B cell (primary cell): ENCODE data around the gene OVCA2.
A peak's percentile ranks its signal among the peaks of the same experiment; 100 is the strongest.

Source experiments
- CTCF ChIP-seq: fragments of 200-600 bp; IDR thresholded peaks from one replicate; pipeline ENCODE4 v1.8.0; 2022; ENCODE audit warnings: antibody characterized with exemption, mild to moderate bottlenecking
- EZH2 ChIP-seq: IDR thresholded peaks from 2 replicates; pipeline ENCODE4 v1.6.1; 2012; ENCODE audit warnings: borderline replicate concordance, low read depth, mild to moderate bottlenecking, moderate library complexity, low read length; ENCODE audit not compliant: insufficient read depth, poor library complexity, severe bottlenecking

GRCh38 chr17:2030779-2031163, 11.1 kb upstream of the OVCA2 start:
- TF ChIP-seq CTCF (peak; percentile 66), EZH2 (no peak)
